HEK293T (cell line): ENCODE data around the gene GDPD5.

Source experiments
- ARNT ChIP-seq: fragments of 450-650 bp; IDR thresholded peaks from 2 replicates; pipeline ENCODE4 v1.6.1; 2017; ENCODE audit warnings: mild to moderate bottlenecking
- BHLHE40 ChIP-seq: fragments of 450-650 bp; IDR thresholded peaks from 2 replicates; pipeline ENCODE4 v1.6.1; 2016; ENCODE audit warnings: mild to moderate bottlenecking, moderate library complexity, borderline replicate concordance
- CTBP1 ChIP-seq: fragments of 450-650 bp; IDR thresholded peaks from 2 replicates; pipeline ENCODE4 v1.6.1; 2016; ENCODE audit warnings: borderline replicate concordance
- ELF4 ChIP-seq: fragments of 450-650 bp; IDR thresholded peaks from 2 replicates; pipeline ENCODE4 v1.6.1; 2017; ENCODE audit warnings: antibody characterized with exemption
- FOXA1 ChIP-seq: fragments of 450-650 bp; IDR thresholded peaks from 2 replicates; pipeline ENCODE4 v1.6.1; 2016; ENCODE audit warnings: mild to moderate bottlenecking
- FOXM1 ChIP-seq: fragments of 450-650 bp; IDR thresholded peaks from 2 replicates; pipeline ENCODE4 v1.6.1; 2017; ENCODE audit warnings: mild to moderate bottlenecking, borderline replicate concordance
- HDGF ChIP-seq: fragments of 450-650 bp; IDR thresholded peaks from 2 replicates; pipeline ENCODE4 v1.6.1; 2017; ENCODE audit warnings: antibody characterized with exemption, borderline replicate concordance
- L3MBTL2 ChIP-seq: fragments of 450-650 bp; conservative IDR thresholded peaks from 2 replicates; pipeline ENCODE4 v1.6.1; 2016; ENCODE audit warnings: mild to moderate bottlenecking
- LEF1 ChIP-seq: fragments of 450-650 bp; IDR thresholded peaks from 2 replicates; pipeline ENCODE4 v1.6.1; 2017; ENCODE audit warnings: mild to moderate bottlenecking, borderline replicate concordance
- NFRKB ChIP-seq: fragments of 450-650 bp; IDR thresholded peaks from 2 replicates; pipeline ENCODE4 v1.6.1; 2016; ENCODE audit warnings: mild to moderate bottlenecking, moderate library complexity
- SP1 ChIP-seq: fragments of 450-650 bp; IDR thresholded peaks from 2 replicates; pipeline ENCODE4 v1.6.1; 2017
- SUZ12 ChIP-seq: fragments of 450-650 bp; IDR thresholded peaks from 2 replicates; pipeline ENCODE4 v1.6.1; 2016; ENCODE audit warnings: mild to moderate bottlenecking
- TF ChIP-seq, protein P1 (sequence below): fragments of 450-650 bp; IDR thresholded peaks from 2 replicates; pipeline ENCODE4 v1.6.1; 2016

GRCh38 chr11:75547617-75548058, 21.9 kb upstream of the GDPD5 start:
- TF ChIP-seq ELF4: no peak
- no peak for TF ChIP-seq NFRKB
- no peak for TF ChIP-seq FOXA1
- TF ChIP-seq FOXM1: no peak
- TF ChIP-seq ARNT: no peak
- no peak for TF ChIP-seq BHLHE40
- no peak for TF ChIP-seq SP1
- TF ChIP-seq L3MBTL2: no peak
- no peak for TF ChIP-seq HDGF
- no peak for TF ChIP-seq SUZ12
- no peak for TF ChIP-seq CTBP1
- TF ChIP-seq LEF1: no peak
- TF ChIP-seq, protein P1, sequence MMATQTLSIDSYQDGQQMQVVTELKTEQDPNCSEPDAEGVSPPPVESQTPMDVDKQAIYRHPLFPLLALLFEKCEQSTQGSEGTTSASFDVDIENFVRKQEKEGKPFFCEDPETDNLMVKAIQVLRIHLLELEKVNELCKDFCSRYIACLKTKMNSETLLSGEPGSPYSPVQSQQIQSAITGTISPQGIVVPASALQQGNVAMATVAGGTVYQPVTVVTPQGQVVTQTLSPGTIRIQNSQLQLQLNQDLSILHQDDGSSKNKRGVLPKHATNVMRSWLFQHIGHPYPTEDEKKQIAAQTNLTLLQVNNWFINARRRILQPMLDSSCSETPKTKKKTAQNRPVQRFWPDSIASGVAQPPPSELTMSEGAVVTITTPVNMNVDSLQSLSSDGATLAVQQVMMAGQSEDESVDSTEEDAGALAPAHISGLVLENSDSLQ: no peak
